HEK293 (cell line): Measurements from ENCODE around the gene TREM2.

ENCODE experiments used
- CTCF ChIA-PET: fragments of 350-600 bp; formaldehyde crosslinking; extraction: SDS; loops from one replicate; lab custom pipeline; 2021; ENCODE audit warnings: antibody characterized with exemption; lab: Yijun Ruan, JAX
- POLR2A ChIA-PET: fragments of 300-600 bp; formaldehyde crosslinking; extraction: SDS; loops from one replicate; lab custom pipeline; 2020; ENCODE audit warnings: antibody characterized with exemption, inconsistent platforms; lab: Yijun Ruan, JAX
- H3K27ac ChIP-seq: fragments of 200-500 bp; sonication (Bioruptor generic); 2 replicates; pipeline ENCODE4 v1.5.1; 2014; ENCODE audit warnings: low read depth, low read length, control low read depth, inconsistent platforms; ENCODE audit errors: extremely low read depth
- H3K36me3 ChIP-seq, 2 experiments: fragments of 200-500 bp in 1 of 2; sonication (Bioruptor generic) in 1 of 2; 1 replicate in 1 of 2; 2 replicates in 1 of 2; pipeline ENCODE4 v1.5.1; 2014 to 2017; ENCODE audit warnings: inconsistent platforms in 2 of 2, low read length in 2 of 2; ENCODE audit not compliant: control insufficient read depth in 2 of 2, insufficient read depth in 1 of 2
- H3K4me1 ChIP-seq: fragments of 200-500 bp; sonication (Bioruptor generic); 2 replicates; pipeline ENCODE4 v1.5.1; 2014; ENCODE audit warnings: mild to moderate bottlenecking, low read length, inconsistent platforms; ENCODE audit not compliant: control insufficient read depth, insufficient read depth
- H3K4me3 ChIP-seq: 2 replicates; pipeline ENCODE4 v1.5.1; 2011; ENCODE audit warnings: low read depth, mild to moderate bottlenecking, control low read depth, low read length, moderate library complexity
- H3K9me3 ChIP-seq: fragments of 200-500 bp; sonication (Bioruptor generic); 2 replicates; pipeline ENCODE4 v1.5.1; 2014; ENCODE audit warnings: low read depth, low read length, inconsistent platforms; ENCODE audit not compliant: control insufficient read depth, insufficient read depth
- HIC1 ChIP-seq: fragments of 450-650 bp; formaldehyde crosslinking; IDR thresholded peaks from 2 replicates; pipeline ENCODE4 v1.5.1; 2016; ENCODE audit warnings: missing biosample characterization, missing genetic modification characterization
- KLF10 ChIP-seq: fragments of 450-650 bp; IDR thresholded peaks from 2 replicates; pipeline ENCODE4 v1.5.1; 2018; ENCODE audit warnings: missing biosample characterization, mild to moderate bottlenecking, missing genetic modification characterization
- PRDM1 ChIP-seq: fragments of 450-650 bp; formaldehyde crosslinking; IDR thresholded peaks from 2 replicates; pipeline ENCODE4; 2016; ENCODE audit warnings: missing biosample characterization, missing genetic modification characterization
- SCRT1 ChIP-seq: fragments of 450-650 bp; formaldehyde crosslinking; IDR thresholded peaks from 2 replicates; pipeline ENCODE4 v1.5.1; 2016; ENCODE audit warnings: missing biosample characterization, missing genetic modification characterization, borderline replicate concordance
- SCRT2 ChIP-seq: fragments of 450-650 bp; formaldehyde crosslinking; IDR thresholded peaks from 2 replicates; pipeline ENCODE4 v1.5.1; 2016; ENCODE audit warnings: missing biosample characterization, missing genetic modification characterization
- WT1 ChIP-seq: fragments of 450-650 bp; formaldehyde crosslinking; IDR thresholded peaks from 2 replicates; pipeline ENCODE4 v1.5.1; 2016; ENCODE audit warnings: missing biosample characterization, missing genetic modification characterization
- ZBTB49 ChIP-seq: fragments of 450-650 bp; formaldehyde crosslinking; IDR thresholded peaks from 2 replicates; pipeline ENCODE4 v1.5.1; 2016; ENCODE audit warnings: missing biosample characterization, missing genetic modification characterization, low read depth
- ZNF16 ChIP-seq: fragments of 450-650 bp; formaldehyde crosslinking; IDR thresholded peaks from 2 replicates; pipeline ENCODE4 v1.5.1; 2016; ENCODE audit warnings: low read depth, missing biosample characterization, missing genetic modification characterization
- ZNF18 ChIP-seq: fragments of 450-650 bp; formaldehyde crosslinking; IDR thresholded peaks from 2 replicates; pipeline ENCODE4 v1.5.1; 2016; ENCODE audit warnings: missing biosample characterization, missing genetic modification characterization
- ZNF223 ChIP-seq: fragments of 450-650 bp; formaldehyde crosslinking; IDR thresholded peaks from 2 replicates; pipeline ENCODE4 v1.5.1; 2016; ENCODE audit warnings: missing biosample characterization, missing genetic modification characterization
- ZNF248 ChIP-seq: fragments of 450-650 bp; formaldehyde crosslinking; IDR thresholded peaks from 2 replicates; pipeline ENCODE4 v1.5.1; 2017; ENCODE audit warnings: missing biosample characterization, missing genetic modification characterization
- ZNF311 ChIP-seq: fragments of 450-650 bp; formaldehyde crosslinking; IDR thresholded peaks from 2 replicates; pipeline ENCODE4 v1.5.1; 2017; ENCODE audit warnings: missing biosample characterization, missing genetic modification characterization, borderline replicate concordance
- ZNF335 ChIP-seq: fragments of 450-650 bp; formaldehyde crosslinking; conservative IDR thresholded peaks from 2 replicates; pipeline ENCODE4 v1.5.1; 2016; ENCODE audit warnings: missing biosample characterization, missing genetic modification characterization
- ZNF530 ChIP-seq: fragments of 450-650 bp; formaldehyde crosslinking; IDR thresholded peaks from 2 replicates; pipeline ENCODE4 v1.5.1; 2016; ENCODE audit warnings: low read depth, missing biosample characterization, missing genetic modification characterization
- ZNF548 ChIP-seq: fragments of 450-650 bp; formaldehyde crosslinking; IDR thresholded peaks from 2 replicates; pipeline ENCODE4 v1.5.1; 2016; ENCODE audit warnings: missing biosample characterization, missing genetic modification characterization
- ZNF558 ChIP-seq: fragments of 450-650 bp; formaldehyde crosslinking; IDR thresholded peaks from 2 replicates; pipeline ENCODE4 v1.5.1; 2016; ENCODE audit warnings: missing biosample characterization, missing genetic modification characterization
- ZNF560 ChIP-seq: fragments of 450-650 bp; formaldehyde crosslinking; IDR thresholded peaks from 2 replicates; pipeline ENCODE4 v1.5.1; 2017; ENCODE audit warnings: missing biosample characterization, missing genetic modification characterization, borderline replicate concordance
- ZNF623 ChIP-seq: fragments of 450-650 bp; formaldehyde crosslinking; IDR thresholded peaks from 2 replicates; pipeline ENCODE4 v1.5.1; 2016; ENCODE audit warnings: missing biosample characterization, missing genetic modification characterization
- ZNF677 ChIP-seq: fragments of 450-650 bp; IDR thresholded peaks from 2 replicates; pipeline ENCODE4 v1.5.0; 2018; ENCODE audit warnings: missing biosample characterization, mild to moderate bottlenecking, missing genetic modification characterization, moderate library complexity
- ZNF692 ChIP-seq: fragments of 450-650 bp; formaldehyde crosslinking; IDR thresholded peaks from 2 replicates; pipeline ENCODE4 v1.5.1; 2016; ENCODE audit warnings: missing biosample characterization, missing genetic modification characterization
- ZNF76 ChIP-seq: fragments of 450-650 bp; formaldehyde crosslinking; IDR thresholded peaks from 2 replicates; pipeline ENCODE4; 2016; ENCODE audit warnings: low read depth, missing biosample characterization, missing genetic modification characterization, borderline replicate concordance
- ZNF785 ChIP-seq: fragments of 450-650 bp; formaldehyde crosslinking; IDR thresholded peaks from 2 replicates; pipeline ENCODE4 v1.5.1; 2016; ENCODE audit warnings: missing biosample characterization, missing genetic modification characterization
- ZNF843 ChIP-seq: fragments of 450-650 bp; formaldehyde crosslinking; IDR thresholded peaks from 2 replicates; pipeline ENCODE4 v1.5.1; 2016; ENCODE audit warnings: missing biosample characterization, missing genetic modification characterization

TREM2 gene

GRCh38 chr6:41197234-41197633 is 34.3 kb upstream of the TREM2 start:
- TF ChIP-seq ZNF623 (tag by site-specific recombination) (peak; percentile 72), SCRT2 (0 out of 2 replicates have a peak, but pooled peaks have one; percentile 29), ZNF311 (tag by site-specific recombination) (no peak), PRDM1 (tag by site-specific recombination) (no peak), ZBTB49 (tag by site-specific recombination) (no peak), ZNF785 (tag by site-specific recombination) (no peak), ZNF335 (tag by site-specific recombination) (no peak)
- H3K36me3 ChIP-seq: no peaks in the 10 kb centered on the region
- no peaks in the 10 kb centered on the region for H3K9me3 ChIP-seq
- no peak overlapping the region for H3K27ac ChIP-seq
- no peak overlapping the region for H3K4me3 ChIP-seq
- POLR2A ChIA-PET: no interaction called here
- CTCF ChIA-PET: interaction anchor here (0.8 to 1.8 kb wide), 3 partner anchors 15 to 122 kb away, joined by 3 to 10 read pairs (median 8); no protein-coding TSS in a partner anchor
- no peaks in the 10 kb centered on the region for H3K4me1 ChIP-seq

GRCh38 chr6:41194386-41194785 is 31.5 kb upstream of the TREM2 start:
- POLR2A ChIA-PET: no interaction called here
- no peak overlapping the region for H3K27ac ChIP-seq
- no peaks in the 10 kb centered on the region for H3K36me3 ChIP-seq
- TF ChIP-seq ZNF248 (no peak), ZNF677 (tag by site-specific recombination) (no peak), ZNF548 (tag by site-specific recombination) (no peak), KLF10 (tag by site-specific recombination) (no peak), ZNF16 (tag by site-specific recombination) (no peak), ZNF692 (tag by site-specific recombination) (no peak), ZNF76 (tag by site-specific recombination) (no peak), ZNF785 (tag by site-specific recombination) (no peak), SCRT1 (tag by site-specific recombination) (no peak), ZNF843 (tag by site-specific recombination) (no peak), ZNF223 (tag by site-specific recombination) (no peak), ZNF560 (tag by site-specific recombination) (no peak), HIC1 (no peak), ZNF18 (tag by site-specific recombination) (no peak), ZNF530 (tag by site-specific recombination) (no peak), ZNF558 (tag by site-specific recombination) (no peak), WT1 (tag by site-specific recombination) (no peak)
- H3K4me1 ChIP-seq: no peaks in the 10 kb centered on the region
- no peaks in the 10 kb centered on the region for H3K9me3 ChIP-seq
- H3K4me3 ChIP-seq: no peak overlapping the region
- CTCF ChIA-PET: interaction anchor here (0.5 to 0.7 kb wide), 2 partner anchors 88 to 218 kb away, joined by 3 to 4 read pairs; no protein-coding TSS in a partner anchor
